Ovary (tissue), 9 donors: ENCODE measurements around the gene ZNF80. TPM values are rescaled to one million over a fixed set of nuclear protein-coding genes. Genes with fewer than 3 reads are reported as not detected.

ENCODE experiments used
- DNase-seq, 5 donors: peaks; one replicate each; pipeline ENCODE4 v3.0.0-alpha.2; 2019 to 2020
- H3K27ac ChIP-seq, 2 donors: fragments of 200-600 bp; one replicate each; pipeline versions ENCODE4 v1.5.1 to v1.8.0; 2019 to 2022
- H3K27me3 ChIP-seq: fragments of 200-600 bp; one replicate; pipeline ENCODE4 v1.8.0; 2022
- H3K36me3 ChIP-seq: fragments of 200-600 bp; sonication (generic); one replicate; pipeline ENCODE4 v1.5.1; 2019
- H3K4me1 ChIP-seq: one replicate; pipeline ENCODE4 v1.8.1; 2013; ENCODE audit warnings: mild to moderate bottlenecking, moderate library complexity; ENCODE audit not compliant: insufficient read depth
- H3K4me3 ChIP-seq: fragments of 200-600 bp; sonication (generic); one replicate; pipeline ENCODE4 v1.5.1; 2017
- H3K9me3 ChIP-seq, 2 donors: fragments of 200-600 bp in 1 of 2; sonication (generic) in 1 of 2; one replicate each; pipeline versions ENCODE4 v1.5.1 to v1.8.1; 2013 to 2019; ENCODE audit warnings: mild to moderate bottlenecking in 1 of 2, moderate library complexity in 1 of 2
- EP300 ChIP-seq: sonication (generic); formaldehyde crosslinking; IDR thresholded peaks from one replicate; pipeline ENCODE4 v1.6.1; 2017; ENCODE audit warnings: antibody characterized with exemption
- POLR2A ChIP-seq: fragments of 450-650 bp; IDR thresholded peaks from one replicate; pipeline ENCODE4 v1.6.1; 2017; ENCODE audit warnings: antibody characterized with exemption, mild to moderate bottlenecking, moderate library complexity
- WGBS, 3 donors: extraction: QIAGEN DNeasy Blood & Tissue Kit in 1 of 3; methylation state at CpG; one replicate each; pipeline versions ENCODE4 v1.1.5 to v1.1.7; 2013 to 2017; 5-methylcytosine and 5-hydroxymethylcytosine counted together
- intact Hi-C, 4 donors: fragments of 100-400 bp; cut with DNase I; formaldehyde crosslinking; loops; one replicate each; pipeline versions ENCODE4 v1.11.0 to v1.15.1; 2022 to 2023
- polyA plus RNA-seq, 2 donors: library from polyadenylated mRNA; stranded (reverse); fragments of 200-250 nt in 1 of 2; fragments of 350-450 nt in 1 of 2; fragmentation: Illumina TruSeq in 1 of 2; extraction: RNeasy Lipid Tissue Mini Kit (QIAGEN cat#74804) in 1 of 2; gene quantifications; one replicate each; pipeline ENCODE4 v1.2.3, GENCODE V29; 2013 to 2014
- total RNA-seq, 7 donors: library from RNA; depleted of rRNA in 2 of 7; stranded (reverse); fragments of >200 nt in 2 of 7; fragmentation: NEBNext Ultra II Directional in 3 of 7; extraction: Animal tissue kit (Norgen Biotek cat#: 25700) in 3 of 7; gene quantifications; one replicate each; pipeline versions ENCODE4 v1.1.0 to v1.2.4, GENCODE V29; 2016 to 2023
- TF ChIP-seq, protein P1 (sequence below), 3 donors: fragments of 450-650 bp in 2 of 3; fragments of 200-600 bp in 1 of 3; IDR thresholded peaks; one replicate each; pipeline versions ENCODE4 v1.5.1 to v1.8.0; 2016 to 2022; ENCODE audit warnings: antibody characterized with exemption in 3 of 3, mild to moderate bottlenecking in 1 of 3
- donor health status: DM: no; HTN: no; CAD: no; lungs with moderate emphysema.
- donor health status: DM: no; HTN: no; CAD: no.
- donor health status: Bipolar disorder and iron deficiency.
- donor health status: DM: yes; HTN: yes; CAD: no.
- donor health status: DM: no; HTN: no; CAD: no.
- donor health status: DM: yes; HTN: yes; CAD: no.

ZNF80 gene
- total and polyA plus RNA-seq, 9 donors = 0.02 to 0.12 TPM; not detected in 7

DNA sequence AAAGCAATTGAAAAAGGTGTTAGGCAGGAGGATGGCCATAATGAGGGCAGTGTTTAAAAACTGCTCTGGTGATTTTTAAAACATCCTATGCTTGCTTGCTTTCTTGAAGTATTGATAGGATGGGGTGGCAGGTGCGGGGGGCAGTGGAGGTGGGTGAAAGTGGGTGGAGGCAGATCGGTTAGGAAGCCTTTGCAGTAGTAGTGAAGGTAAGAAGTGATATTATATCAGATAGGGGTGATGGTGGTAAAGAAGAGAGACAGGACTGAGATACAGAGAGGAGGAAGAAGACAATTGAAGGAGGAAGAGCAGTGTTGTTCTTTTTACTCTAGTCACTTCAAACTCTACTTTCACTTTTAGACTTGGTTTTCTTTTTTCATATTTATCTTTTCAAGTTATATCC, 11.1 kb downstream of the ZNF80 start:
- intact Hi-C loops = no loop called here
- no peak for DNase-seq
- no peaks in the 10 kb centered on the region for H3K4me1 ChIP-seq
- H3K9me3 ChIP-seq = no peaks in the 10 kb centered on the region
- WGBS, 3 donors = 89 to 94% (median 89%) methylated on average over 2 of the region's 2 CpGs
- TF ChIP-seq EP300 (no peak), POLR2A (no peak)
- TF ChIP-seq, protein P1, sequence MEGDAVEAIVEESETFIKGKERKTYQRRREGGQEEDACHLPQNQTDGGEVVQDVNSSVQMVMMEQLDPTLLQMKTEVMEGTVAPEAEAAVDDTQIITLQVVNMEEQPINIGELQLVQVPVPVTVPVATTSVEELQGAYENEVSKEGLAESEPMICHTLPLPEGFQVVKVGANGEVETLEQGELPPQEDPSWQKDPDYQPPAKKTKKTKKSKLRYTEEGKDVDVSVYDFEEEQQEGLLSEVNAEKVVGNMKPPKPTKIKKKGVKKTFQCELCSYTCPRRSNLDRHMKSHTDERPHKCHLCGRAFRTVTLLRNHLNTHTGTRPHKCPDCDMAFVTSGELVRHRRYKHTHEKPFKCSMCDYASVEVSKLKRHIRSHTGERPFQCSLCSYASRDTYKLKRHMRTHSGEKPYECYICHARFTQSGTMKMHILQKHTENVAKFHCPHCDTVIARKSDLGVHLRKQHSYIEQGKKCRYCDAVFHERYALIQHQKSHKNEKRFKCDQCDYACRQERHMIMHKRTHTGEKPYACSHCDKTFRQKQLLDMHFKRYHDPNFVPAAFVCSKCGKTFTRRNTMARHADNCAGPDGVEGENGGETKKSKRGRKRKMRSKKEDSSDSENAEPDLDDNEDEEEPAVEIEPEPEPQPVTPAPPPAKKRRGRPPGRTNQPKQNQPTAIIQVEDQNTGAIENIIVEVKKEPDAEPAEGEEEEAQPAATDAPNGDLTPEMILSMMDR (IDR thresholded peaks at IDR 0.05) = no peak
- no peak overlapping the region for H3K4me3 ChIP-seq
- H3K27me3 ChIP-seq = no peaks in the 10 kb centered on the region
- no peak overlapping the region for H3K27ac ChIP-seq
- H3K36me3 ChIP-seq = no peaks in the 10 kb centered on the region

DNA sequence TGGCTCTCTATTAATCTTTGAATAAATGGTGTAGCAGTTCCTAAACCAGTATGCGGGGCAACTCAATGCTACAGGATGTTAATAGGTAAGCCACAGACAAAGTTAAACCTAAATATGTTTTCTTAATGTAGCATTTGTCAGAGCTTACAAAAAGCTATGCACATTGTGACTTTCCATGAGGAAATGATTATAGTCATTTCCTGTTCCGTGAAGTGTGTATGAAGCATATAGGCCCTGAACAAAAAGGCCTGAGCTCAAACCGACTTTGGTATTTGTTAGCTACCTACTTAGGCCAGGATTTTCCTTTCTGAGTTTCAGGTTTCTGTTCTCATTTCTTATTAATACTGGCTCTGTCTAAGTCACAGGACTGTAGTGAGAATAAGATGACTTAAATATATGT, 14.2 kb downstream of the ZNF80 start:
- Histone ChIP-seq H3K9me3 (no peaks in the 10 kb centered on the region), H3K27ac (no peak overlapping the region), H3K27me3 (no peaks in the 10 kb centered on the region), H3K36me3 (no peaks in the 10 kb centered on the region), H3K4me3 (no peak overlapping the region), H3K4me1 (no peaks in the 10 kb centered on the region)
- intact Hi-C loops = no loop called here
- TF ChIP-seq, protein P1 (IDR thresholded peaks at IDR 0.05) = no peak
- no peak for TF ChIP-seq EP300
- no peak for TF ChIP-seq POLR2A
- DNase-seq = no peak
- WGBS, 3 donors = 58 to 87% (median 86%) methylated on average over 3 of the region's 3 CpGs

DNA sequence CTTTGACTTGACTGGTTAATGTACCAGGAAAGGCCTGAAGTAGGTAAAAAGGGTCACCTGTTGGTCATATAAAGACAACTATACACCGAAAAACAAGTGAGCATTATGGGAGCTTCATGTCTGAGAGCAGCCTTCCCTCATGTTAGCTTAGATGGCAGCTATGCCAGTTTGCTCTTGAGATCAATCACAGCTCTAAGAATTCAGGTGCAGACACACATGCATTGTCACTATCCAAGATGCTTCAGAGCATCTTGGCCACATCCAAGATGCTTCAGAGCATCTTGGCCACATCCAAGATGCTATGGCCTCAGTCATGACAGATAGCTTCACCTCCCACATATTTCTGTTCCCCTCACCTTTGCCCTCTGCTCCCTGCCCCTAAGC, 15.5 kb downstream of the ZNF80 start:
- no peak overlapping the region for H3K27ac ChIP-seq
- H3K4me3 ChIP-seq = no peak overlapping the region
- intact Hi-C loops = no loop called here
- H3K9me3 ChIP-seq = no peaks in the 10 kb centered on the region
- TF ChIP-seq, protein P1 (IDR thresholded peaks at IDR 0.05) = no peak
- no peak for TF ChIP-seq EP300
- no peak for TF ChIP-seq POLR2A
- no peaks in the 10 kb centered on the region for H3K27me3 ChIP-seq
- 83 to 94% (median 85%) methylated on average over 1 of the region's 1 CpG for WGBS, 3 donors
- no peaks in the 10 kb centered on the region for H3K36me3 ChIP-seq
- no peak for DNase-seq
- H3K4me1 ChIP-seq = no peaks in the 10 kb centered on the region

DNA sequence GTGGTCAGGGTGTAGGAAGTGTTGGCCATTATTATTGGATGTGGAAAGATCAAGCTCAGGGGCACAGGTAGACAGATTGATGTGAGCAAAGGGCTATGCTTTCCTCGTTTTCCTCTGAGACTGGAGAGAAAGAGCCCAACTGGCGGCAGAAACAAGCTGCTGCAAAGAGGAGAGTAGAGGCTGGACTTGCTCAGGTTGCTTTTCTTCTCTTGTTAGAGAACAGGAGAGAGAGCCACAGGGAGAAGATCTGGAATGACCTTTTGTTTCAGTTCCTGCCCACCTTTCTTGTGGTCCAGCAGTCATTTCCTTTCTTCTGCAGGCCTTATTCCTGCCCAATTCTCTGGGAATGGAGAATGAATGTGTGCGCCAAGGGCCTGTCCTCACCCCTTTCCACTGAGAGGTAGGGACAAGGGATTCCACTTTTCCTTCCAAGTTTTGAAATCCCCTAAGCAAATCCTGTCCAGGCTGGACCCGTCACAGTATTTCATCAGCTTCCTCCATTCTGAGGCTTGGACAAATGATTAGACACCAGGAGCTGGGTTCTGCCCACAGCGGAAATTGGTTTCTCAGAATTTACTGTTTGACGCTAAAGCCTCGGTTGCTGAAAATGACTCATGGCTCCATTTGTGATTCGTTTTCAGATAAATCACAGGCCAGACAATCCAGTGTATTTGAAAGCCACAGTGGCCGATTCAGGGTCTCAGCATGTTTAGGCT, 16.1 kb downstream of the ZNF80 start:
- intact Hi-C loops = no loop called here
- Histone ChIP-seq H3K36me3 (no peaks in the 10 kb centered on the region), H3K27me3 (no peaks in the 10 kb centered on the region), H3K4me1 (no peaks in the 10 kb centered on the region), H3K9me3 (no peaks in the 10 kb centered on the region), H3K27ac (no peak overlapping the region), H3K4me3 (no peak overlapping the region)
- WGBS, 3 donors = 85 to 89% (median 85%) methylated on average over 9 of the region's 9 CpGs
- TF ChIP-seq POLR2A (no peak), EP300 (no peak)
- TF ChIP-seq, protein P1 (IDR thresholded peaks at IDR 0.05) = no peak
- DNase-seq = no peak
